ENCODE measurements around the gene SASS6.

DNA sequence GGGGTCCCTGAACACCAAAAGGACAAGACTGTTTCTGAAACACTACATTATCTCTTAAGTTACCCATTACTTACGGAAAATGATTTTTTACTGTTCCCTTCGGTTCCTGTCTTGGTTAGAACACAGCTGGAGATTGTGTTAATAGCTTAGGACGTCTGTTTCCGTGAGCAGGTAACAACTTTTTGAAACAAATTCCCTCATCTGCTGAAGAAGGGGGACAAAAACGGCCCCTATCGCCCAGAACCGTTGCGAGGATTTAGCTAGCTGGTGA, 95.1 kb downstream of the SASS6 start:
- TF ChIP-seq CTCF (IDR thresholded peaks at IDR 0.05; ENCODE audit: low read depth, low read length, poor library complexity, severe bottlenecking) (no peak), EZH2phosphoT487 (IDR thresholded peaks at IDR 0.05; ENCODE audit: borderline replicate concordance, low read length) (no peak)
